Mucosa of rectum (tissue), 2 donors: ENCODE measurements around the gene CTNNBL1.
"Not testable (repeated sequence)": the region's sequence is repeated elsewhere in the genome, so short reads cannot be mapped to it uniquely, and the experiment has no call there.

Source experiments
- H3K27ac ChIP-seq, 2 donors: one replicate each; pipeline ENCODE4 v1.7.0; 2013; ENCODE audit warnings: inconsistent platforms in 2 of 2, low read depth in 2 of 2, low read length in 2 of 2
- H3K27me3 ChIP-seq, 2 donors: one replicate each; pipeline ENCODE4 v1.7.0; 2013; ENCODE audit warnings: low read length in 2 of 2; ENCODE audit not compliant: control insufficient read depth in 2 of 2, insufficient read depth in 2 of 2
- H3K36me3 ChIP-seq, 2 donors: one replicate each; pipeline ENCODE4 v1.7.0; 2013; ENCODE audit warnings: low read length in 2 of 2; ENCODE audit not compliant: control insufficient read depth in 2 of 2, insufficient read depth in 2 of 2
- H3K4me1 ChIP-seq, 2 donors: one replicate each; pipeline ENCODE4 v1.7.0; 2013; ENCODE audit warnings: low read length in 2 of 2, mild to moderate bottlenecking in 1 of 2; ENCODE audit not compliant: control insufficient read depth in 2 of 2, insufficient read depth in 2 of 2
- H3K4me3 ChIP-seq, 2 donors: one replicate each; pipeline ENCODE4 v1.7.0; 2013; ENCODE audit warnings: low read length in 2 of 2
- H3K9ac ChIP-seq, 2 donors: one replicate each; pipeline ENCODE4 v1.7.0; 2013; ENCODE audit warnings: low read length in 2 of 2, low read depth in 1 of 2, mild to moderate bottlenecking in 1 of 2
- H3K9me3 ChIP-seq, 2 donors: one replicate each; pipeline ENCODE4 v1.7.0; 2013; ENCODE audit warnings: low read length in 2 of 2; ENCODE audit not compliant: control insufficient read depth in 2 of 2
- donor health status: healthy.
- donor health status: Normal muscosa, but diverticular disease.

The CTNNBL1 gene

DNA sequence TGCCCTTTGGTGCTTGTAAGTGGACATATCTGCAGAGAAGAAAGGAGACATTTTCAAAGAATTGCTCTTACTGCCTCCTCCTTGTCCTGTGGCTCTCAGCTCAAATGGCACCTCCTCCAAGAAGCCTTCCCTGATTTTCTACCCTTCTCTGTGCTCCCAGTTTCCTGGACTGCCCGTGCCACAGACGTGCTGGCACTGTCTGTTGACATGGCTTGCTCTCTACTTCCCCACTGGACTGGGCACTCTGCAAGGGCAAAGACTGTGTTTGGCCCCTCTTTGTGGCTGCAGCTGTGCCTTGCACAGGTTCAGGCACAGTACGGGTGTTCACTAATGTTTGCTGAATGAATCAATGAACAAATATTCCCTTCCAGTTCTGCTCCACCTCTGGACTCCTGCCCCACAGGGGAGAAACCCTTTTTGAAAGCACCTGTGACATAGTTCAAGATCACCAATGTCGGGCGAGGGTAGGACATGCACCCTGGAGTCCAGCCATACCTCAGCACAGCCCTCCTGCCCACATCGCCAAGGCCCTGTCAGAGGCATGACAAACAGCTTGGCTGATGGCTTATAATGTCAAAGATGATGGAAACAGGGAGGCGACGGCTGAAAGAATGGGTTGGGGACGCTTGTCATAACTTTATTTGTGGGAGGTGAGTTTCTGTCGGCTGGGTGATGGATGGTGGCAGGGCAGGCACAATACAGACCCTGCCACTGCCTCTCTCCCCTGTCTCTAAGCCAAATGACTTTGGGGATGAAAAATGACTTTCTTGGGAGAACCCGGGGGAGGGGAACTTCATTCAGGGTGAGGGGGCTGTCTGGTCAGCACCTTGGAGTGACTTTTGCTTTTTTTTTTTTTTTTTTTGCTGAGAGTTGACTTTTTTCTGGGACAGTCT is 15.6 kb upstream of the CTNNBL1 start:
- H3K9me3 ChIP-seq = no peaks in the 10 kb centered on the region
- H3K27me3 ChIP-seq = peaks cover 0 to 3% of the 10 kb centered on the region in 2 donors

DNA sequence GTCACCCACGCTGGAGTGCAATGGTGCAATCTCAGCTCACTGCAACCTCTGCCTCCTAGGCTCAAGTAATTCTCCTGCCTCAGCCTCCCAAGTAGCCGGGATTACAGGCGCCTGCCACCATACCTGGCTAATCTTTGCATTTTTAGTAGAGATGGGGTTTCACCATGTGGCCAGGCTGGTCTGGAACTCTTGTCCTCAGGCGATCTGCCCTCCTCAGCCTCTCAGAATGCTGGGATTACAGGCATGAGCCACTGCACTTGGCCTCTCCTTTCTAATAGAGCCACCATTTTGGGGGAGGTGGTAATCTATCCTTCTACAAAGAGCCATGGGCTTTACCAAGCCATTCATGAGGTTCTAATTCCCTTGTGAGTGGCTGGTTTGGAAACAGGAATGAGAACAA is 14.1 kb upstream of the CTNNBL1 start:
- not testable (repeated sequence) for H3K36me3 ChIP-seq, H3K4me1 ChIP-seq, H3K27ac ChIP-seq, H3K9me3 ChIP-seq, H3K27me3 ChIP-seq, H3K9ac ChIP-seq, H3K4me3 ChIP-seq

More for the DNA sequence above, 15.6 kb upstream of the CTNNBL1 start:
- H3K36me3 ChIP-seq = no peaks in the 10 kb centered on the region
- H3K4me3 ChIP-seq = no peak overlapping the region
- H3K27ac ChIP-seq = no peak overlapping the region
- H3K9ac ChIP-seq = no peak overlapping the region
- no peaks in the 10 kb centered on the region for H3K4me1 ChIP-seq

DNA sequence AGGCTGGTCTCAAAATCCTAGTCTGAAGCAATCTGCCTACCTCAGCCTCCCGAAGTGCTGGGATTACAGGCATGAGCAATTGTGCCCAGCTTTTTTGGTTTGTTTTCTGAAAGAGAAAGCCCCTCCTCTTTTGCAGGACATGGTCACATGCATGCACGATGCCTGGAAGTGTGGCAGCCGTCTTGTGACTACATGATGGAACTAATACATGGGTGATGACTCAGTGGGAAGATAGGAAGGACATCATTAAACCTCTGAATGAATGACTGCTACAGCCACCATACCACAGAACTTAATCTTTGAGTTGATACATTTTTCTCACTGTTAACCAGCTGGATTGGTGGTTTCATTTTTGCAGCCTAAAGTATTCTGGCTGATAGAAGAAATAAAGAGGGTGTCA is 13.4 kb upstream of the CTNNBL1 start:
- Histone ChIP-seq H3K27me3 (peaks cover 0 to 3% of the 10 kb centered on the region in 2 donors), H3K4me3 (no peak overlapping the region), H3K9ac (no peak overlapping the region), H3K4me1 (no peaks in the 10 kb centered on the region), H3K27ac (no peak overlapping the region), H3K9me3 (no peaks in the 10 kb centered on the region), H3K36me3 (no peaks in the 10 kb centered on the region)

DNA sequence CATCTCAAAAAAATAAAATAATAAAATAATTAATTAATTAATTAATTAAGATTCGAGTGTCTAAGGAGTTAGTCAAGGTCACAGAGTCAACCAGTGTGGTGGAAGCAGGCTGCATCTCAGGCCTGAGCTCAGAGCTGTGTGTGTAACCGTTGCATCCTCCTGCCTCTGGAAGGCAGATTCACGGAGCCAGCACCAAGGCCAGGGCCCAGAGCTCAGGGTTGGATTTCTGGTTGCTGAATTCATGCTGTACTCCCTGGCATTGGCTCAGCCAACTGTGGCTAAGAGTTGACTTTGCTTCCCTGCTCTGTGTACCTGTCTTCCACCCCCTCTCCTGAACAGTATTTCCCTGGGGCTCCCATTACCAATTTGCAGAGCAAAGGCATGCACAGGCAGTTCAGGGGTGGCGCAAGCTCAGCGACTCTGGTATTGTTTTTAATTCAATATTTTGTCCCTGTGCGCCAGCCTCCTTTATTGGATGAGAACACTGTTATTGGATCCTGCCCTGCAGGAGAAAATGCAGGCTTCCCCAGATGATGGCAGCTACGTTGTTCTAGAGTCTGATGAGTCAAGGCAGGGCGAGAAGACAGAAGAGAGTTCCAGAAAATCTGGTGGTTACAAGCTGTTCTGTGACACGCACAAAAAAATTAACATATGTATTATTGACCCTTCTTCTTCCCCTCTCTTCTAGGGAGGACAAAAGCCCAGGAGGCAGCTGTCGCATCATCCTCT is 12.3 kb upstream of the CTNNBL1 start:
- no peak overlapping the region for H3K4me3 ChIP-seq
- H3K9me3 ChIP-seq = no peaks in the 10 kb centered on the region
- H3K4me1 ChIP-seq = no peaks in the 10 kb centered on the region
- peaks cover 0 to 5% of the 10 kb centered on the region in 2 donors for H3K27me3 ChIP-seq
- no peak overlapping the region for H3K27ac ChIP-seq
- no peak overlapping the region for H3K9ac ChIP-seq
- no peaks in the 10 kb centered on the region for H3K36me3 ChIP-seq

DNA sequence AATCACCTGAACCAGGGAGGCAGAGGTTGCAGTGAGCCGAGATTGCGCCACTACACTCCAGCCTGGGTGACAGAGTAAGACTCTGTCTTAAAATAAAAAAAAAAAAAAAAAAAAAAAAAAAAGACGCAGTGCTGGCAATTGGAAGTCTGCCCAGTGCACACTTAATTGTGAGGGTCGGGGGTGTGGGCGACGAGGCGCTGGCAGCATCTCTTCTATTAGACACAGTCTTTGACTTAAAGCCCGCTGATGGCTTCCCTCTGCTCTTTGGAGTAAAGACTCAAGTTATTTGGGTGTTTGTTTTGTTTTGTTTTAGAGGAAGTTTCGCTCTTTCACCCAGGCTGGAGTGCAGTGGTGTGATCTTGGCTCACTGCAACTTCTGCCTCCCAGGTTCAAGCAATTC is 10.7 kb upstream of the CTNNBL1 start:
- H3K4me3 ChIP-seq, H3K27ac ChIP-seq, H3K4me1 ChIP-seq, H3K36me3 ChIP-seq, H3K9ac ChIP-seq, H3K27me3 ChIP-seq, H3K9me3 ChIP-seq: not testable (repeated sequence)

DNA sequence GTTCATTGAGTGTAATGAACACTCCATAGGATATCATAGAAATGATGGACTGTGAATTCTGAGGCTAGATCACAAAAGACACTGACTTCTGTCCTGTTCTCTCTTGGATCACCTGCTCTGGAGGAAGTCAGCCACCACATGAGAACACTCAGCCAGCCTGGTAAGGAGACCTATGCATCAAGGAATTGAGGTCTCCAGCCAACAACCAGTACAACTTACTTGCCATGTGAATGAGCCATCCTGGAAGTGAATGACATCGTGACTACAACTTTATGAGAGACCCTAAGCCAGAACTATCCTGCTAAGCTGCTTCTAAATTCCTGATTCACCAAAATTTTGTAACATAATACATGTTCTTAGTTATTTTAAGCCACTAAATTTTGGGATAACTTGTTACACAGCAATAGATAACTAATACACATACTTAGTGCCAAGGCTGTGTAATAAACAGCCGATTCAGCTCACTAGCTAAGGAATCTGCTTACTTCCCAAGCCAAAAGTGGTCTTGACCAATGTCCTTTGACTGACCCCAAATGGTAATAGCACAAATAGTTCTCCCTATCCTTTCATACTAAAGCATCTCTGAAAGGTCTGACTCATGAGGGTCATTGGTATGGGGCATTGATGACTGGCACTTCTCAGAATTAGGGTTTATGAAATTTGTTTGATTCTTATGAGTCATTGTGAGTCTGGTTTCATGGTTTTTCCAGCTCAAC is 6.9 kb upstream of the CTNNBL1 start:
- H3K9me3 ChIP-seq = no peaks in the 10 kb centered on the region
- no peak overlapping the region for H3K4me3 ChIP-seq
- no peaks in the 10 kb centered on the region for H3K36me3 ChIP-seq
- no peak overlapping the region for H3K27ac ChIP-seq
- no peak overlapping the region for H3K9ac ChIP-seq
- H3K27me3 ChIP-seq = peaks cover 3 to 8% of the 10 kb centered on the region in 2 donors
- H3K4me1 ChIP-seq = no peaks in the 10 kb centered on the region

DNA sequence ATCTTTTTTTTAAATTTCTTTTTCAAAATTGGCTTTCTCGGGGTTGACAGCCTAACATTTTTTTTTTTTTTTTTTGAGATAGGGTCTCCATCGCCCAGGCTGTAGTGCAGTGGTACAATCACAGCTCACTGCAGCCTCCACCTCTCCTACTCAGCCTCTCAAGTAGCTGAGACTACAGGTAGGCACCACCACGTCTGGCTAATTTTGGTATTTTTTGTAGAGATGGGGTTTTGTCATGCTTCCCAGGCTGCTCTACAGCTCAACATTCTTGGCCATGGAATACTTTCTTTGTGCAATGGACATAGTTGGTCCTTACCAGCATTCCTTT is 6.4 kb upstream of the CTNNBL1 start:
- Histone ChIP-seq H3K4me3 (no peak overlapping the region), H3K9me3 (no peaks in the 10 kb centered on the region), H3K27me3 (peaks cover 3 to 8% of the 10 kb centered on the region in 2 donors), H3K4me1 (no peaks in the 10 kb centered on the region), H3K27ac (no peak overlapping the region), H3K9ac (no peak overlapping the region), H3K36me3 (no peaks in the 10 kb centered on the region)

DNA sequence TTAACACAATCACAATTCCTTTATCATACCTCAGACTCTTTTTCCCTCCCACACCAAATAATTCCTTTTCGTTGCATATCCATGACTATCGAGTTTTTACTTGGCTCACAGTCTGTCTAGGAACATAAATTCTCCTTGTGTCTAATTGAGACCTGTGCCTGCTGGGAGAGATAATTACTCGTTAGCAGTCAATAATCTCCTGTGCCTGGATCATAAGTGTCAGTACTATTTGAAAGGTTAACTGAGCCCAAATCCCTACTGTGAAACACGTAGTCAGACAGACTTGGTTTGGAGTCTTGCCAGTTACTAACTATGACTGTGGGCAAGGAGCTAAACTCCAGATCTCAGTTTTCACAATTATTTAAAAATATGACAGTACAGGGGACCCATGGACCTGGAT is 5.7 kb upstream of the CTNNBL1 start:
- H3K27ac ChIP-seq = no peak overlapping the region
- no peaks in the 10 kb centered on the region for H3K36me3 ChIP-seq
- no peaks in the 10 kb centered on the region for H3K4me1 ChIP-seq
- H3K4me3 ChIP-seq = no peak overlapping the region
- H3K27me3 ChIP-seq = peaks cover 3 to 8% of the 10 kb centered on the region in 2 donors
- H3K9me3 ChIP-seq = no peaks in the 10 kb centered on the region
- no peak overlapping the region for H3K9ac ChIP-seq

DNA sequence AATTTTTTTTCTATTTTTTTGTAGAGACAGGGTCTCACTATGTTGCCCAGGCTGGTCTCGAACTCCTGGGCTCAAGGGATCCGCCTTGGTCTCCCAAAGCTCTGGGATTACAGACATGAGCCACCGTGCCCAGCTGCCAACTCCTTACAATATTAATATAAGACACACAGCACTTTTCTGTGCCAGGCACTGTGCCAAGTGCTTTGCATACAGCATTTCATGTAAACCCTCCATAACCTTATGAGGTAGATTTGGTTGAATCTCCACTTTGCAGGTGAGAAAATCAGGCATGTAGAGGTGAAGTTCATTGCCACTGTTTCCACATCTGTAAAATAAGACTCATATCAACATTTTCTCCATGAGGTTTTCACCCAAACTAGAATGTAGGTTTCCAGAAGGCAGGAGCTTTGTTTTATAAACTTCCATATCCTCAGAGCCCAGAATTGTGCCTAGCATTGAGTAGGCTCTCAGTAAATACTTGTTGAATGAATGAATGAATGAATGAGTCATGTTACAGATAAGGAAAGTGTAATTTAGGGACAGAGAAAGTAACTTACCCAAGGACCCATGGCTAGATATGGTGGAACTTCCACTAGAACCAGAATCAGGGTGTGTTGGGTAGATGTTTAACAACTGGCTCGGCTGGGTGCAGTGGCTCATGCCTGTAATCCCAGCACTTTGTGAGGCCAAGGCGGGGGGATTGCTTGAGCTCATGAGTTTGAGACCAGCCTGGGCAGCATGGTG is 3.0 kb upstream of the CTNNBL1 start:
- Histone ChIP-seq H3K27ac (no peak overlapping the region), H3K4me1 (peaks cover 3% of the 10 kb centered on the region in 2 donors), H3K36me3 (no peaks in the 10 kb centered on the region), H3K9ac (no peak overlapping the region), H3K4me3 (no peak overlapping the region), H3K27me3 (peaks cover 3 to 8% of the 10 kb centered on the region in 2 donors), H3K9me3 (no peaks in the 10 kb centered on the region)
